Sigmoid colon (tissue), 7 donors: ENCODE results near the gene GCDH. TPM values are rescaled to one million over a fixed set of nuclear protein-coding genes. Genes with fewer than 3 reads are reported as not detected.

Experiments
- DNase-seq: peaks from one replicate; pipeline ENCODE4 v3.0.0-alpha.2; 2019
- H3K27ac ChIP-seq, 4 donors: fragments of 200-600 bp; sonication (generic); one replicate each; pipeline ENCODE4 v1.5.1; 2016 to 2019; ENCODE audit warnings: mild to moderate bottlenecking in 1 of 4
- H3K27me3 ChIP-seq, 3 donors: fragments of 200-600 bp; sonication (generic); one replicate each; pipeline ENCODE4 v1.5.1; 2019; ENCODE audit warnings: mild to moderate bottlenecking in 1 of 3
- H3K36me3 ChIP-seq, 4 donors: fragments of 200-600 bp; sonication (generic); one replicate each; pipeline ENCODE4 v1.5.1; 2016 to 2019
- H3K4me1 ChIP-seq, 4 donors: fragments of 200-600 bp; sonication (generic); one replicate each; pipeline ENCODE4 v1.5.1; 2017 to 2019
- H3K4me3 ChIP-seq, 4 donors: fragments of 200-600 bp; sonication (generic); one replicate each; pipeline ENCODE4 v1.5.1; 2017 to 2019; ENCODE audit warnings: mild to moderate bottlenecking in 2 of 4, moderate library complexity in 1 of 4
- H3K9me3 ChIP-seq, 4 donors: fragments of 200-600 bp in 3 of 4; sonication (generic) in 3 of 4; one replicate each; pipeline versions ENCODE4 v1.5.1 to v1.6.1; 2013 to 2019
- CTCF ChIP-seq, 4 experiments: fragments of 450-650 bp in 3 of 4; fragments of 200-600 bp in 1 of 4; IDR thresholded peaks; one replicate each; pipeline ENCODE4 v1.5.1; 2016 to 2019; ENCODE audit warnings: antibody characterized with exemption in 4 of 4, mild to moderate bottlenecking in 3 of 4, moderate library complexity in 2 of 4
- EP300 ChIP-seq, 4 donors: sonication (generic); formaldehyde crosslinking; IDR thresholded peaks; one replicate each; pipeline ENCODE4 v1.6.1; 2017; ENCODE audit warnings: antibody characterized with exemption in 4 of 4
- POLR2A ChIP-seq, 2 donors: fragments of 450-650 bp; IDR thresholded peaks; one replicate each; pipeline ENCODE4 v1.6.1; 2016; ENCODE audit warnings: antibody characterized with exemption in 2 of 2, mild to moderate bottlenecking in 2 of 2, moderate library complexity in 2 of 2
- POLR2AphosphoS5 ChIP-seq, 4 donors: sonication (generic); formaldehyde crosslinking; IDR thresholded peaks; one replicate each; pipeline ENCODE4 v1.6.1; 2017; ENCODE audit warnings: antibody characterized with exemption in 4 of 4
- WGBS, 2 donors: extraction: QIAGEN DNeasy Blood & Tissue Kit; methylation state at CpG; one replicate each; pipeline ENCODE4 v1.1.7; 2013; 5-methylcytosine and 5-hydroxymethylcytosine counted together
- intact Hi-C: fragments of 100-400 bp; cut with DNase I; formaldehyde crosslinking; loops from one replicate; pipeline ENCODE4 v1.15.1; 2023
- polyA plus RNA-seq, 3 donors: library from polyadenylated mRNA; stranded (reverse); fragments of 200-250 nt; gene quantifications; one replicate each; pipeline ENCODE4 v1.2.3, GENCODE V29; 2013
- total RNA-seq, 4 donors: library from RNA; depleted of rRNA; stranded (reverse); fragments of >200 nt; gene quantifications; one replicate each; pipeline ENCODE4 v1.1.0, GENCODE V29; 2016
- donor health status: healthy with polysubstance abuse.
- donor health status: Bipolar disorder and iron deficiency.
- donor health status: healthy.

The GCDH gene
- total and polyA plus RNA-seq, 7 donors: 10.8 to 85.0 (median 27.1) TPM

- Histone ChIP-seq H3K4me1 (peaks cover 0 to 12% (median 9%) of the 10 kb centered on the region in 4 donors), H3K27me3 (peaks cover 0 to 13% (median 11%) of the 10 kb centered on the region in 3 donors), H3K4me3 (peak overlapping the region in 3 of 4 donors; percentile 24 to 49 (median 44)), H3K27ac (no peak overlapping the region), H3K36me3 (no peaks in the 10 kb centered on the region), H3K9me3 (no peaks in the 10 kb centered on the region)
- WGBS, 2 donors: 5 to 6% methylated on average over 51 of the region's 51 CpGs
- DNase-seq: no peak
- TF ChIP-seq EP300 (IDR thresholded peaks at IDR 0.05): no peak
- TF ChIP-seq CTCF (IDR thresholded peaks at IDR 0.05): no peak
- no peak for TF ChIP-seq POLR2A (IDR thresholded peaks at IDR 0.05)
- TF ChIP-seq POLR2AphosphoS5 (IDR thresholded peaks at IDR 0.05): no peak
- intact Hi-C loops: no loop called here
Measured at GRCh38 chr19:12867120-12868099, 23.6 kb upstream of the GCDH start.

GRCh38 chr19:12868540-12869112 lies 22.3 kb upstream of the GCDH start:
- Histone ChIP-seq H3K27ac (no peak overlapping the region), H3K4me1 (peaks cover 0 to 12% (median 9%) of the 10 kb centered on the region in 4 donors), H3K9me3 (no peaks in the 10 kb centered on the region), H3K27me3 (peaks cover 0 to 13% (median 11%) of the 10 kb centered on the region in 3 donors), H3K36me3 (no peaks in the 10 kb centered on the region), H3K4me3 (no peak overlapping the region)
- 78 to 91% methylated on average over 10 of the region's 10 CpGs for WGBS, 2 donors
- DNase-seq: no peak
- intact Hi-C loops: no loop called here
- TF ChIP-seq CTCF (IDR thresholded peaks at IDR 0.05) (no peak), EP300 (IDR thresholded peaks at IDR 0.05) (no peak), POLR2A (IDR thresholded peaks at IDR 0.05) (no peak), POLR2AphosphoS5 (IDR thresholded peaks at IDR 0.05) (no peak)

- H3K4me3 ChIP-seq: no peak overlapping the region
- no peak for DNase-seq
- TF ChIP-seq POLR2AphosphoS5 (IDR thresholded peaks at IDR 0.05) (no peak), CTCF (IDR thresholded peaks at IDR 0.05) (no peak), EP300 (IDR thresholded peaks at IDR 0.05) (no peak), POLR2A (IDR thresholded peaks at IDR 0.05) (no peak)
- H3K36me3 ChIP-seq: peaks cover 0 to 23% (median 6%) of the 10 kb centered on the region in 4 donors
- H3K27me3 ChIP-seq: peaks cover 0 to 13% (median 11%) of the 10 kb centered on the region in 3 donors
- 65 to 81% methylated on average over 3 of the region's 3 CpGs for WGBS, 2 donors
- H3K9me3 ChIP-seq: no peaks in the 10 kb centered on the region
- intact Hi-C loops: no loop called here
- no peak overlapping the region for H3K27ac ChIP-seq
- H3K4me1 ChIP-seq: peaks cover 0 to 12% (median 9%) of the 10 kb centered on the region in 4 donors
Measured at GRCh38 chr19:12871681-12872080, 19.3 kb upstream of the GCDH start.

- peaks cover 0 to 29% (median 9%) of the 10 kb centered on the region in 4 donors for H3K36me3 ChIP-seq
- H3K27ac ChIP-seq: no peak overlapping the region
- H3K4me3 ChIP-seq: no peak overlapping the region
- peaks cover 0 to 13% (median 11%) of the 10 kb centered on the region in 3 donors for H3K27me3 ChIP-seq
- peaks cover 0 to 9% (median 6%) of the 10 kb centered on the region in 4 donors for H3K4me1 ChIP-seq
- DNase-seq: no peak
- no peak for TF ChIP-seq POLR2A (IDR thresholded peaks at IDR 0.05)
- TF ChIP-seq POLR2AphosphoS5 (IDR thresholded peaks at IDR 0.05): no peak
- no peak for TF ChIP-seq EP300 (IDR thresholded peaks at IDR 0.05)
- TF ChIP-seq CTCF (IDR thresholded peaks at IDR 0.05): no peak
- WGBS, 2 donors: 83 to 92% methylated on average over 5 of the region's 5 CpGs
- intact Hi-C loops: no loop called here
- no peaks in the 10 kb centered on the region for H3K9me3 ChIP-seq
Measured at GRCh38 chr19:12872255-12872654, 18.7 kb upstream of the GCDH start.
